K562 (cell line): ENCODE results near the gene GSKIP. TPM values are rescaled to one million over a fixed set of nuclear protein-coding genes. Genes with fewer than 3 reads are reported as not detected.

ENCODE experiments used
- ATAC-seq: fragments of 200-7000 bp; cut with Tn5 transposase; 3 replicates; pipeline ENCODE4 v1.9.1; 2020; ENCODE audit warnings: moderate library complexity
- BruUV-seq: library from RNA; stranded (reverse); fragments of 400-500 nt; replicated peaks from 2 replicates; lab custom pipeline; 2021; lab: Mats Ljungman, UMichigan
- CTCF ChIA-PET: fragments of 300-600 bp; formaldehyde crosslinking; extraction: SDS; loops from one replicate; lab custom pipeline; 2021; ENCODE audit warnings: low intra/inter-chr PET ratio; lab: Yijun Ruan, JAX
- POLR2A ChIA-PET: fragments of 300-600, 350-650 bp; sonication (Branson Sonifier 250); formaldehyde crosslinking; extraction: SDS; loops from one replicate; lab custom pipeline; 2021; ENCODE audit warnings: antibody characterized with exemption, inconsistent platforms; lab: Yijun Ruan, JAX
- DNase-seq, 4 experiments: peaks; one replicate each; pipeline versions ENCODE4 v3.0.0 to v3.0.0-alpha.2; 2011 to 2018; ENCODE audit warnings: low spot score in 3 of 4, mixed read lengths in 3 of 4; ENCODE audit errors: extremely low read depth in 1 of 4
- FAIRE-seq: peaks from 2 replicates; lab custom pipeline; 2011; peaks lifted over from hg19 to GRCh38; lab: Jason Lieb, UNC
- H2AFZ ChIP-seq: 2 replicates; pipeline ENCODE4 v1.6.0; 2011; ENCODE audit warnings: low read depth, low read length, control low read depth, inconsistent platforms
- H3K27ac ChIP-seq: fragments of 200-600 bp; 3 replicates; pipeline ENCODE4 v1.8.0; 2011; ENCODE audit warnings: low read depth, mild to moderate bottlenecking, control low read depth, inconsistent platforms, low read length, moderate library complexity, mixed read lengths; ENCODE audit errors: extremely low read depth
- H3K27me3 ChIP-seq, 2 experiments: fragments of 300-600 bp in 1 of 2; 2 replicates in 1 of 2; 3 replicates in 1 of 2; pipeline versions ENCODE4 v1.6.0 to v1.8.0; 2011; ENCODE audit warnings: inconsistent platforms in 2 of 2, low read length in 2 of 2, mild to moderate bottlenecking in 1 of 2, mixed read lengths in 1 of 2, moderate library complexity in 1 of 2; ENCODE audit not compliant: control insufficient read depth in 2 of 2, insufficient read depth in 2 of 2
- H3K36me3 ChIP-seq: fragments of 300-600 bp; 3 replicates; pipeline ENCODE4 v1.8.0; 2011; ENCODE audit warnings: mild to moderate bottlenecking, low read length, inconsistent platforms; ENCODE audit not compliant: control insufficient read depth, insufficient read depth
- H3K4me1 ChIP-seq, 2 experiments: fragments of 200-600 bp in 1 of 2; replicated peaks in 1 of 2; 2 replicates in 1 of 2; 3 replicates in 1 of 2; pipeline versions ENCODE4 v1.5.1 to v1.8.0; 2011; ENCODE audit warnings: inconsistent platforms in 2 of 2, low read length in 2 of 2, mild to moderate bottlenecking in 1 of 2, mixed read lengths in 1 of 2, moderate library complexity in 1 of 2; ENCODE audit not compliant: control insufficient read depth in 2 of 2, insufficient read depth in 2 of 2
- H3K4me2 ChIP-seq: 2 replicates; pipeline ENCODE4 v1.6.1; 2011; ENCODE audit warnings: low read length, control low read depth, inconsistent platforms, mixed read lengths; ENCODE audit not compliant: insufficient read depth
- H3K4me3 ChIP-seq: fragments of 200-600 bp; sonication (generic), shearing (Covaris generic); 2 replicates; pipeline ENCODE4 v1.5.1; 2016; ENCODE audit warnings: control low read depth, inconsistent platforms
- H3K79me2 ChIP-seq: fragments of 200-600 bp; 3 replicates; pipeline ENCODE4 v1.8.0; 2011; ENCODE audit warnings: low read length, inconsistent platforms; ENCODE audit not compliant: control insufficient read depth, insufficient read depth
- H3K9ac ChIP-seq, 2 experiments: 2 replicates each; pipeline versions ENCODE4 v1.6.0 to v1.6.1; 2011; ENCODE audit warnings: low read depth in 2 of 2, low read length in 2 of 2, control low read depth in 1 of 2, inconsistent platforms in 1 of 2, mild to moderate bottlenecking in 1 of 2, mixed read lengths in 1 of 2; ENCODE audit not compliant: insufficient read depth in 1 of 2
- H3K9me1 ChIP-seq: one replicate; pipeline ENCODE4 v1.6.0; 2011; ENCODE audit warnings: inconsistent platforms, mild to moderate bottlenecking, low read length, moderate library complexity; ENCODE audit not compliant: control insufficient read depth, insufficient read depth
- H3K9me3 ChIP-seq: replicated peaks from 2 replicates; pipeline ENCODE4 v1.5.1; 2011; ENCODE audit warnings: low read depth, low read length, inconsistent platforms; ENCODE audit not compliant: control insufficient read depth, insufficient read depth
- H4K20me1 ChIP-seq: replicated peaks from 2 replicates; pipeline ENCODE4 v1.6.1; 2011; ENCODE audit warnings: low read length, inconsistent platforms, mixed read lengths; ENCODE audit not compliant: control insufficient read depth, insufficient read depth
- ARID1B ChIP-seq: fragments of 450-650 bp; IDR thresholded peaks from 2 replicates; pipeline ENCODE4 v1.6.1; 2016; ENCODE audit warnings: antibody characterized with exemption, mild to moderate bottlenecking, inconsistent platforms
- EGR1 ChIP-seq: fragments of 450-650 bp; conservative IDR thresholded peaks from 2 replicates; pipeline ENCODE4 v1.6.1; 2017; ENCODE audit warnings: mild to moderate bottlenecking
- NFXL1 ChIP-seq: fragments of 450-650 bp; formaldehyde crosslinking; IDR thresholded peaks from 2 replicates; pipeline ENCODE4 v1.4.0; 2021; ENCODE audit warnings: mild to moderate bottlenecking
- TARDBP ChIP-seq: fragments of 450-650 bp; IDR thresholded peaks from 2 replicates; pipeline ENCODE4 v1.6.1; 2016
- WHSC1 ChIP-seq: IDR thresholded peaks from one replicate; pipeline ENCODE4 v1.6.1; 2012; ENCODE audit warnings: low read length, control low read depth, inconsistent platforms
- ZNF263 ChIP-seq: sonication (generic); formaldehyde crosslinking; IDR thresholded peaks from 2 replicates; pipeline ENCODE4 v1.8.0; 2022; ENCODE audit warnings: mild to moderate bottlenecking, missing genetic modification reagents, borderline replicate concordance
- ZNF766 ChIP-seq: fragments of 200-800 bp; sonication (Bioruptor generic); conservative IDR thresholded peaks from 2 replicates; pipeline ENCODE4 v1.6.1; 2016; ENCODE audit warnings: missing genetic modification characterization, missing compliant biosample characterization
- WGBS: fragments of 100-300 bp; shearing (Covaris generic); methylation state at CpG from one replicate; pipeline ENCODE4 v1.1.6; 2016; ENCODE audit warnings: low coverage, mixed read lengths; ENCODE audit not compliant: insufficient coverage; ENCODE audit errors: missing lambda C conversion rate; 5-methylcytosine and 5-hydroxymethylcytosine counted together
- in situ Hi-C: fragments of 300-500 bp; cut with MboI; formaldehyde crosslinking; loops from 4 replicates; pipeline ENCODE4 v1.15.0; 2018; ENCODE audit warnings: inconsistent platforms, mixed read lengths
- intact Hi-C: fragments of 100-400 bp; cut with micrococcal nuclease; formaldehyde crosslinking; loops from 2 replicates; pipeline ENCODE4 v1.14.2; 2022
- polyA plus RNA-seq, 8 experiments: library from polyadenylated mRNA; depleted of rRNA in 4 of 8; stranded (reverse) in 5 of 8; unstranded in 3 of 8; fragments of >200 nt; fragmentation: Nextera tagmentation in 2 of 8; fragmentation: Illumina TruSeq in 1 of 8; extraction: Ambion mirVana in 2 of 8; extraction: Trizol in 1 of 8; gene quantifications; 2 replicates each; pipeline versions ENCODE4 v1.2.1 to v1.2.3, GENCODE V29; 2011 to 2014; ENCODE audit warnings: inconsistent platforms in 1 of 8, missing spikeins in 1 of 8
- total RNA-seq, 7 experiments: library from RNA; depleted of rRNA in 6 of 7; stranded (reverse); fragments of >200 nt in 6 of 7; fragmentation: Illumina TruSeq in 2 of 7; extraction: Trizol in 2 of 7; gene quantifications; 2 replicates each; pipeline versions ENCODE4 v1.2.1 to v1.2.3, GENCODE V29; 2011 to 2021; ENCODE audit warnings: low replicate concordance in 1 of 7

The GSKIP gene
- total and polyA plus RNA-seq, 9 of the 15 experiments (the other 6 are each of a cell fraction or from before 2014, with no cell fraction given): 12.9 to 58.9 (median 22.2) TPM

- no peak overlapping the region for H3K4me2 ChIP-seq
- DNase-seq (no peak), ATAC-seq (no peak), FAIRE-seq (no peak)
- 53% methylated on average over 3 of the region's 3 CpGs for WGBS
- no peaks in the 10 kb centered on the region for H3K27me3 ChIP-seq
- H3K27ac ChIP-seq: no peak overlapping the region
- no peaks in the 10 kb centered on the region for H3K79me2 ChIP-seq
- BruUV-seq: no TSS peak
- CTCF ChIA-PET: no interaction called here
- H3K9ac ChIP-seq: no peak overlapping the region
- no peaks in the 10 kb centered on the region for H4K20me1 ChIP-seq
- TF ChIP-seq ARID1B (no peak), EGR1 (no peak), WHSC1 (no peak), NFXL1 (CRISPR knock-in tag) (no peak), ZNF766 (no peak), ZNF263 (CRISPR knock-in tag) (no peak), TARDBP (no peak)
- no peaks in the 10 kb centered on the region for H3K9me1 ChIP-seq
- no peak overlapping the region for H3K4me3 ChIP-seq
- H3K36me3 ChIP-seq: no peaks in the 10 kb centered on the region
- in situ Hi-C loops (loop anchor here (25.0 kb wide), 1 partner anchor 841 kb away; no protein-coding TSS in a partner anchor), intact Hi-C loops (no loop called here)
- peaks cover 11 to 15% of the 10 kb centered on the region in 2 experiments; a peak in 3 of 5 replicates for H3K4me1 ChIP-seq
- no peak overlapping the region for H2AFZ ChIP-seq
- POLR2A ChIA-PET: interaction anchor here (0.7 kb wide), 1 partner anchor 10 kb away, joined by 6 read pairs; no protein-coding TSS in a partner anchor
- H3K9me3 ChIP-seq: no peaks in the 10 kb centered on the region
Measured at GRCh38 chr14:96403409-96403808, 40.1 kb downstream of the GSKIP start.
